ENCODE measurements around the gene GGA1.

The GGA1 gene

DNA sequence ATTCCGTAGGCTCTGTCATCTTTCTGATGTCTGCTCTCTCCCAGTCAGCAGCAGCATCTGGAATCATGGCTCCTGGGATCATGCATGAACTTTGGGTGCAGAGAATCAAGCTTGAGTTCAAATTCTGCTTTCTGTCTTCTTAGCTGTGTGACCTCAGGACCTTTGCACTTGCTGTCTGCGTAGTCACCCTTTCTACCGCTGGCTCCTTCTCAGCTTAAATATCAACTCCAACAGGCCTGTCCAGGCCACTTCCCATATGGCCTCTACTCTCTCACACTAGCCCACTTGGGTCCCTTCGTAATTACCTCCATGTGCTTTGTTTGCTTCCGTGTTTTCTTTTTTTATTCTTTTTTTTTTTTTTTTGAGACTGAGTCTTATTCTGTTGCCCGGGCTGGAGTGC, 4.6 kb upstream of the GGA1 start:
- Histone ChIP-seq H3K9me3 (ENCODE audit: severe bottlenecking) (no peaks in the 10 kb centered on the region), H3K36me3 (ENCODE audit: low read depth) (no peaks in the 10 kb centered on the region), H3K4me1 (ENCODE audit: insufficient read depth, poor library complexity, severe bottlenecking) (peaks cover 8% of the 10 kb centered on the region), H3K27me3 (ENCODE audit: insufficient read depth, poor library complexity, severe bottlenecking) (no peaks in the 10 kb centered on the region), H3K4me3 (ENCODE audit: severe bottlenecking) (no peak overlapping the region), H3K27ac (ENCODE audit: poor library complexity, severe bottlenecking) (no peak overlapping the region)
- TF ChIP-seq, protein P1, sequence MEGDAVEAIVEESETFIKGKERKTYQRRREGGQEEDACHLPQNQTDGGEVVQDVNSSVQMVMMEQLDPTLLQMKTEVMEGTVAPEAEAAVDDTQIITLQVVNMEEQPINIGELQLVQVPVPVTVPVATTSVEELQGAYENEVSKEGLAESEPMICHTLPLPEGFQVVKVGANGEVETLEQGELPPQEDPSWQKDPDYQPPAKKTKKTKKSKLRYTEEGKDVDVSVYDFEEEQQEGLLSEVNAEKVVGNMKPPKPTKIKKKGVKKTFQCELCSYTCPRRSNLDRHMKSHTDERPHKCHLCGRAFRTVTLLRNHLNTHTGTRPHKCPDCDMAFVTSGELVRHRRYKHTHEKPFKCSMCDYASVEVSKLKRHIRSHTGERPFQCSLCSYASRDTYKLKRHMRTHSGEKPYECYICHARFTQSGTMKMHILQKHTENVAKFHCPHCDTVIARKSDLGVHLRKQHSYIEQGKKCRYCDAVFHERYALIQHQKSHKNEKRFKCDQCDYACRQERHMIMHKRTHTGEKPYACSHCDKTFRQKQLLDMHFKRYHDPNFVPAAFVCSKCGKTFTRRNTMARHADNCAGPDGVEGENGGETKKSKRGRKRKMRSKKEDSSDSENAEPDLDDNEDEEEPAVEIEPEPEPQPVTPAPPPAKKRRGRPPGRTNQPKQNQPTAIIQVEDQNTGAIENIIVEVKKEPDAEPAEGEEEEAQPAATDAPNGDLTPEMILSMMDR (IDR thresholded peaks at IDR 0.05; ENCODE audit: poor library complexity, severe bottlenecking), result no peak
- DNase-seq (ENCODE audit: low spot score) (no peak), ATAC-seq (ENCODE audit: low read depth) (no peak)

DNA sequence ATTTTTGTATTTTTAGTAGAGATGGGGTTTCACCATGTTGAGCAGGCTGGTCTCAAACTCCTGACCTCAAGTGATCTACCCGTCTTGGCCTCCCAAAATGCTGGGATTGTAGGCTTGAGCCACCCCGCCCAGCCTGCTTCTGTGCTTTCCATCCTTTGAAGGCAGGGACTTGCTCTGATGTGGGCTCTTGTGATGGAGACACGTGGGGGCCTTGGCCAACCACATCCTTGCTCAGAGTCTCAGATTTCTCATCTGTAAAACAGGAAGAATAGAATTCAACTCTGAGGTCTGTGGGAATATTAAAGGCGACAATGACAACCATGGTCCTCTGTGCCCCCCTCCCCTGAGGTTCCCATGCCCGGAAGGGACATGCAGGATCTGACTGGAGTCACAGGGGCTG, 3.8 kb upstream of the GGA1 start:
- H3K9me3 ChIP-seq (ENCODE audit: severe bottlenecking), result no peaks in the 10 kb centered on the region
- TF ChIP-seq, protein P1 (IDR thresholded peaks at IDR 0.05; ENCODE audit: poor library complexity, severe bottlenecking), result no peak
- DNase-seq (ENCODE audit: low spot score) (no peak), ATAC-seq (ENCODE audit: low read depth) (no peak)
- H3K36me3 ChIP-seq (ENCODE audit: low read depth), result no peaks in the 10 kb centered on the region
- H3K4me1 ChIP-seq (ENCODE audit: insufficient read depth, poor library complexity, severe bottlenecking), result peaks cover 11% of the 10 kb centered on the region
- no peak overlapping the region for H3K27ac ChIP-seq (ENCODE audit: poor library complexity, severe bottlenecking)
- no peak overlapping the region for H3K4me3 ChIP-seq (ENCODE audit: severe bottlenecking)
- no peaks in the 10 kb centered on the region for H3K27me3 ChIP-seq (ENCODE audit: insufficient read depth, poor library complexity, severe bottlenecking)

DNA sequence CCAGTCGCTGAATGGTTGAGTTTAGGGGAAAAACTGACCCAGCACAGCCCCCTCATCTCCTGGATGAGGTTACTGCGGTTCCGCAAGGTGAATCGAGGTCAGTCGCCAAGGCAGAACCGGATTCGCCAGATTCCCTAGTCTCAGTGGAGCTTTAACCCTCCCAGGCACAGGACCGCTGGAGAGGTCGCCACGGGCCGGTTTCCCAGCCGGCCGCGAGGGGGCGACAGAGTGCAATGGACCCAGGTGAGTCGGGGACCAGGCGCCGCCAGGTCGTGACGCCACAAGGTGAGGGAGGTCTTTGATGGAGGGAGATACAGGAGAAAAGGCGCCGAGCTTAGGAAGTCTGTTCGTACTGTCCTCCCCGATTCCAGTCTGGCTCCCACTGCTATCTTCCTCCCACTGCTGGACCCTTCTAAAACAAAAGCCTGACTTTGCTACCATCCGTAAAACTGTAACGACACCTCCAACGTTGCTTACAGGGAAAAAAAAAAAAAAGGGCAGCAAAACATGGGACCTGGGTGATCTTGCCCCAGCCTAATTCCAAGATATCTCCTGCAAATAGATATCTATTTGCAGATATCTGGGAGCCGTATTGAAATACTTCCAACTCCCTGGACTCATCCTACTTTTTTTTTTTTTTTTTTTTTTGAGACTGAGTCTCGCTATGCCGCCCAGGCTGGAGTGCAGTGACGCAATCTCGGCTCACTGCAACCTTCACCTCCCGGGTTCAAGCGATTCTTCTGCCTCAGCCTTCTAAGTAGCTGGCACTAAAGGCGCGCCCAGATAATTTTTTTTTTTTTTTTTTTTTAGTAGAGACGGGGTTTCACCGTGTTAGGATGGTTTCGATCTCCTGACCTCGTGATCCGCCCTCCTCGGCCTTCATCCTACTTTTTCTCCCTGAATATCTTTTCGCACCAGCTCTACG, 1.4 kb upstream of the GGA1 start:
- no peaks in the 10 kb centered on the region for H3K9me3 ChIP-seq (ENCODE audit: severe bottlenecking)
- no peaks in the 10 kb centered on the region for H3K27me3 ChIP-seq (ENCODE audit: insufficient read depth, poor library complexity, severe bottlenecking)
- peaks cover 4% of the 10 kb centered on the region for H3K4me1 ChIP-seq (ENCODE audit: insufficient read depth, poor library complexity, severe bottlenecking)
- TF ChIP-seq, protein P1 (IDR thresholded peaks at IDR 0.05; ENCODE audit: poor library complexity, severe bottlenecking), result peak; percentile 98
- peak overlapping the region; percentile 23 for H3K4me3 ChIP-seq (ENCODE audit: severe bottlenecking)
- peak overlapping the region; percentile 90 for H3K27ac ChIP-seq (ENCODE audit: poor library complexity, severe bottlenecking)
- H3K36me3 ChIP-seq (ENCODE audit: low read depth), result no peaks in the 10 kb centered on the region
- DNase-seq (ENCODE audit: low spot score), result peak; percentile 87
- ATAC-seq (ENCODE audit: low read depth), result peak; percentile 60

DNA sequence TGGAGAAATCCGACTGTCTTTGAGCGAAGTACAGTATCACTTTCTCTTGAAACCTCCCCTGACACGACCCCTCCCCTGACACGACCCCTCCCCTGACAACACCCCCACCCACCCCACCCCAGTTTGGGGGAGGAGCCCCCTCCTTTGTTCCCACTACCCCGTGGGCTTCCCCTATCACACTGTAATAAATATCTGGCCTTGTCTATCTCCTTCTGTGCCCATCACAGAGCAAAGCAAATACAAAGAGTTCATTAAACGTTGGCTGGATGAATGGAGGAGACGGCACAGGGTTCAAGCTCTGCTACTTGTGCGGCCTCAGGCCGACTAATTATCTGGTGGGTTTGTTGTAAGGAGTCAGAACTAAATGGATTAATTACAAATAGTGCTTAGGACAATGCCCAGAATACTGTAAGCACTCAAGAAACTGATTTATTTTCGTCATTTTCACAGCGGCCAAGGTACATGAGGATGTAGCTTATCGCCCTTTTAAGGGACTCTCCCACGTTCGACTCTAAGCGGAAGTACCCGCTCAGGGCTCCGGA, 628 bp upstream of the GGA1 start:
- no peaks in the 10 kb centered on the region for H3K9me3 ChIP-seq (ENCODE audit: severe bottlenecking)
- DNase-seq (ENCODE audit: low spot score), result no peak
- H3K4me3 ChIP-seq (ENCODE audit: severe bottlenecking), result peak overlapping the region; percentile 71
- no peaks in the 10 kb centered on the region for H3K27me3 ChIP-seq (ENCODE audit: insufficient read depth, poor library complexity, severe bottlenecking)
- no peak for ATAC-seq (ENCODE audit: low read depth)
- H3K36me3 ChIP-seq (ENCODE audit: low read depth), result no peaks in the 10 kb centered on the region
- peak overlapping the region; percentile 90 for H3K27ac ChIP-seq (ENCODE audit: poor library complexity, severe bottlenecking)
- TF ChIP-seq, protein P1 (IDR thresholded peaks at IDR 0.05; ENCODE audit: poor library complexity, severe bottlenecking), result no peak
- peaks cover 4% of the 10 kb centered on the region for H3K4me1 ChIP-seq (ENCODE audit: insufficient read depth, poor library complexity, severe bottlenecking)
